SHP77 treated with DMSO at 0.1 percent for 48 hours (cell line): ENCODE data around the gene TRIM41.

ENCODE experiments used
- DNase-seq: peaks from one replicate; lab custom pipeline; 2025; lab: John Stamatoyannopoulos, UW

TRIM41 gene

GRCh38 chr5:181233088-181233800 is 10.2 kb downstream of the TRIM41 start:
- DNase-seq: no peak

- DNase-seq: no peak
Measured at GRCh38 chr5:181233801-181234454, 10.8 kb downstream of the TRIM41 start.

- DNase-seq: no peak
Measured at GRCh38 chr5:181234455-181235306, 11.6 kb downstream of the TRIM41 start.

- no peak for DNase-seq
Measured at GRCh38 chr5:181235323-181235688, 12.2 kb downstream of the TRIM41 start.

GRCh38 chr5:181235689-181236366 is 12.7 kb downstream of the TRIM41 start:
- no peak for DNase-seq

GRCh38 chr5:181236471-181236870 is 13.4 kb downstream of the TRIM41 start:
- DNase-seq: no peak

GRCh38 chr5:181236954-181237641 is 14.0 kb downstream of the TRIM41 start:
- no peak for DNase-seq

GRCh38 chr5:181237729-181238385 is 14.8 kb downstream of the TRIM41 start:
- DNase-seq: no peak

- no peak for DNase-seq
Measured at GRCh38 chr5:181239062-181239663, 16.1 kb downstream of the TRIM41 start.

GRCh38 chr5:181241393-181241975 is 18.4 kb downstream of the TRIM41 start:
- DNase-seq: no peak

- DNase-seq: no peak
Measured at GRCh38 chr5:181242031-181242451, 19.0 kb downstream of the TRIM41 start.

GRCh38 chr5:181243018-181243563 is 20.0 kb downstream of the TRIM41 start:
- DNase-seq: no peak

- no peak for DNase-seq
Measured at GRCh38 chr5:181243564-181244343, 20.7 kb downstream of the TRIM41 start, which contains the start of gene RACK1. TSS of gene RACK1 (minus strand) at chr5:181243906. CDS start at chr5:181243800, 106 bp downstream.

- DNase-seq: no peak
Measured at GRCh38 chr5:181245427-181246275, 22.6 kb downstream of the TRIM41 start.

GRCh38 chr5:181246276-181247049 is 23.4 kb downstream of the TRIM41 start:
- DNase-seq: no peak

- DNase-seq: no peak
Measured at GRCh38 chr5:181248277-181248676, 25.2 kb downstream of the TRIM41 start.

GRCh38 chr5:181255276-181255675 is 32.2 kb downstream of the TRIM41 start:
- DNase-seq: no peak
